Omental fat pad (tissue), 4 donors: Measurements from ENCODE around the gene CACNA1D. TPM values are rescaled to one million over a fixed set of nuclear protein-coding genes. Genes with fewer than 3 reads are reported as not detected.

Source experiments
- ATAC-seq: fragments of 150-250 bp; one replicate; pipeline ENCODE4 v1.9.1; 2016; ENCODE audit warnings: mild to moderate bottlenecking, moderate library complexity; ENCODE audit not compliant: low FRiP score
- DNase-seq: peaks from one replicate; pipeline ENCODE4 v3.0.0-alpha.2; 2019; ENCODE audit warnings: low spot score
- CTCF ChIP-seq, 3 donors: fragments of 450-650 bp; IDR thresholded peaks; one replicate each; pipeline ENCODE4 v1.5.1; 2016 to 2017; ENCODE audit warnings: antibody characterized with exemption in 3 of 3, mild to moderate bottlenecking in 3 of 3, moderate library complexity in 2 of 3
- total RNA-seq, 4 donors: library from RNA; depleted of rRNA; stranded (reverse); fragments of >200 nt; gene quantifications; one replicate each; pipeline ENCODE4 v1.1.0, GENCODE V29; 2016

Gene CACNA1D
- total RNA-seq, 4 donors from 2014 or later: 0.24 to 1.8 (median 0.74) TPM

GRCh38 chr3:53811143-53811927, 316.9 kb downstream of the CACNA1D start:
- no peak for TF ChIP-seq CTCF (IDR thresholded peaks at IDR 0.05)
- no peak for DNase-seq
- ATAC-seq: no peak

GRCh38 chr3:53812434-53812833, 318.0 kb downstream of the CACNA1D start:
- peak in 1 of 3 donors; percentile 12 for TF ChIP-seq CTCF (IDR thresholded peaks at IDR 0.05)
- DNase-seq (no peak), ATAC-seq (no peak)

- no peak for DNase-seq
- TF ChIP-seq CTCF (IDR thresholded peaks at IDR 0.05): no peak
- no peak for ATAC-seq
These were observed 318.8 kb downstream of the CACNA1D start for GRCh38 chr3:53813229-53813628.

- ATAC-seq: no peak
- DNase-seq: no peak
- no peak for TF ChIP-seq CTCF (IDR thresholded peaks at IDR 0.05)
These were observed 319.5 kb downstream of the CACNA1D start for GRCh38 chr3:53813876-53814275.

GRCh38 chr3:53815067-53815466, 320.7 kb downstream of the CACNA1D start:
- no peak for TF ChIP-seq CTCF (IDR thresholded peaks at IDR 0.05)
- no peak for DNase-seq
- ATAC-seq: no peak

- no peak for TF ChIP-seq CTCF (IDR thresholded peaks at IDR 0.05)
- ATAC-seq: no peak
- no peak for DNase-seq
These were observed 321.2 kb downstream of the CACNA1D start for GRCh38 chr3:53815651-53816050.

- no peak for ATAC-seq
- DNase-seq: no peak
These were observed 322.0 kb downstream of the CACNA1D start for GRCh38 chr3:53816425-53816824.

More at GRCh38 chr3:53816425-53816824, 322.0 kb downstream of the CACNA1D start:
- no peak for TF ChIP-seq CTCF (IDR thresholded peaks at IDR 0.05)
